Testis (tissue), 3 donors: ENCODE results near the gene SLC17A5. TPM values are rescaled to one million over a fixed set of nuclear protein-coding genes. Genes with fewer than 3 reads are reported as not detected.

Source experiments
- DNase-seq: peaks from one replicate; pipeline ENCODE4 v3.0.0-alpha.2; 2019
- H3K27ac ChIP-seq, 2 donors: fragments of 200-600 bp; sonication (generic); one replicate each; pipeline ENCODE4 v1.5.1; 2019
- H3K27me3 ChIP-seq: fragments of 200-600 bp; sonication (generic); one replicate; pipeline ENCODE4 v1.5.1; 2019
- H3K36me3 ChIP-seq: fragments of 200-600 bp; sonication (generic); one replicate; pipeline ENCODE4 v1.5.1; 2017; ENCODE audit warnings: low read depth; ENCODE audit errors: missing control alignments
- H3K4me1 ChIP-seq: fragments of 200-600 bp; sonication (generic); one replicate; pipeline ENCODE4 v1.5.1; 2019
- H3K4me3 ChIP-seq, 2 donors: fragments of 200-600 bp; sonication (generic); one replicate each; pipeline ENCODE4 v1.5.1; 2017 to 2019
- H3K9me3 ChIP-seq: fragments of 200-600 bp; sonication (generic); one replicate; pipeline ENCODE4 v1.5.1; 2017
- CTCF ChIP-seq, 3 experiments: fragments of 450-650 bp in 2 of 3; fragments of 200-600 bp in 1 of 3; sonication (generic) in 1 of 3; IDR thresholded peaks; one replicate each; pipeline ENCODE4 v1.5.1; 2016 to 2019; ENCODE audit warnings: antibody characterized with exemption in 3 of 3, mild to moderate bottlenecking in 2 of 3, moderate library complexity in 1 of 3
- POLR2A ChIP-seq: fragments of 450-650 bp; IDR thresholded peaks from one replicate; pipeline ENCODE4 v1.6.1; 2017; ENCODE audit warnings: antibody characterized with exemption, mild to moderate bottlenecking, moderate library complexity
- WGBS, 2 donors: methylation state at CpG; one replicate each; pipeline ENCODE4 v1.1.5; 2018; 5-methylcytosine and 5-hydroxymethylcytosine counted together
- intact Hi-C: fragments of 100-400 bp; cut with DNase I; formaldehyde crosslinking; loops from one replicate; pipeline ENCODE4 v1.15.1; 2023; ENCODE audit warnings: low total_unique reads
- polyA plus RNA-seq: library from polyadenylated mRNA; stranded (reverse); fragments of 350-450 nt; fragmentation: Illumina TruSeq; extraction: RNeasy Lipid Tissue Mini Kit (QIAGEN cat#74804); gene quantifications from one replicate; pipeline ENCODE4 v1.2.3, GENCODE V29; 2014; ENCODE audit warnings: low read depth, low replicate concordance; ENCODE audit not compliant: insufficient read depth
- total RNA-seq, 2 donors: library from RNA; depleted of rRNA; stranded (reverse); fragments of >200 nt; gene quantifications; one replicate each; pipeline ENCODE4 v1.2.3, GENCODE V29; 2016

The SLC17A5 gene
- total and polyA plus RNA-seq, 3 donors from 2014 or later, result 8.7 to 16.1 (median 12.5) TPM

GRCh38 chr6:73696966-73697655 is 43.3 kb upstream of the SLC17A5 start:
- Histone ChIP-seq H3K36me3 (no peaks in the 10 kb centered on the region), H3K27ac (no peak overlapping the region), H3K9me3 (no peaks in the 10 kb centered on the region), H3K4me1 (no peaks in the 10 kb centered on the region), H3K27me3 (no peaks in the 10 kb centered on the region), H3K4me3 (no peak overlapping the region)
- TF ChIP-seq POLR2A (no peak), CTCF (IDR thresholded peaks at IDR 0.05) (no peak)
- 65 to 68% methylated on average over 10 of the region's 10 CpGs for WGBS, 2 donors
- no peak for DNase-seq
- intact Hi-C loops, result no loop called here

- intact Hi-C loops, result no loop called here
- Histone ChIP-seq H3K36me3 (no peaks in the 10 kb centered on the region), H3K27me3 (no peaks in the 10 kb centered on the region), H3K9me3 (no peaks in the 10 kb centered on the region), H3K4me1 (no peaks in the 10 kb centered on the region), H3K27ac (peak within 1 kb of the TSS in 1 of 2 donors; percentile 28), H3K4me3 (peak within 1 kb of the TSS; percentile 53 to 65)
- no peak for TF ChIP-seq CTCF (IDR thresholded peaks at IDR 0.05)
- no peak for TF ChIP-seq POLR2A
- DNase-seq, result peak; percentile 40
- 6 to 11% methylated on average over 27 to 43 of the region's 61 CpGs for WGBS, 2 donors
Measured at GRCh38 chr6:73695619-73696421, 42.0 kb upstream of the SLC17A5 start, which contains the start of gene CD109. Gene CD109, plus strand, starts transcription at chr6:73696203. Its CDS starts 13 bp downstream, at chr6:73696216.

GRCh38 chr6:73694711-73695411 is 41.1 kb upstream of the SLC17A5 start:
- no peak overlapping the region for H3K4me3 ChIP-seq
- no peaks in the 10 kb centered on the region for H3K4me1 ChIP-seq
- WGBS, 2 donors, result 58 to 64% methylated on average over 5 of the region's 5 CpGs
- no peak for TF ChIP-seq POLR2A
- no peak for TF ChIP-seq CTCF (IDR thresholded peaks at IDR 0.05)
- no peaks in the 10 kb centered on the region for H3K36me3 ChIP-seq
- H3K27me3 ChIP-seq, result no peaks in the 10 kb centered on the region
- no peaks in the 10 kb centered on the region for H3K9me3 ChIP-seq
- DNase-seq, result no peak
- intact Hi-C loops, result no loop called here
- no peak overlapping the region for H3K27ac ChIP-seq

GRCh38 chr6:73691512-73691911 is 37.7 kb upstream of the SLC17A5 start:
- Histone ChIP-seq H3K27me3 (no peaks in the 10 kb centered on the region), H3K4me3 (no peak overlapping the region), H3K36me3 (no peaks in the 10 kb centered on the region), H3K9me3 (no peaks in the 10 kb centered on the region), H3K27ac (no peak overlapping the region), H3K4me1 (no peaks in the 10 kb centered on the region)
- intact Hi-C loops, result no loop called here
- DNase-seq, result no peak
- TF ChIP-seq POLR2A (no peak), CTCF (IDR thresholded peaks at IDR 0.05) (no peak)
